ENCODE results near the gene TMTC2.

TMTC2 gene

DNA sequence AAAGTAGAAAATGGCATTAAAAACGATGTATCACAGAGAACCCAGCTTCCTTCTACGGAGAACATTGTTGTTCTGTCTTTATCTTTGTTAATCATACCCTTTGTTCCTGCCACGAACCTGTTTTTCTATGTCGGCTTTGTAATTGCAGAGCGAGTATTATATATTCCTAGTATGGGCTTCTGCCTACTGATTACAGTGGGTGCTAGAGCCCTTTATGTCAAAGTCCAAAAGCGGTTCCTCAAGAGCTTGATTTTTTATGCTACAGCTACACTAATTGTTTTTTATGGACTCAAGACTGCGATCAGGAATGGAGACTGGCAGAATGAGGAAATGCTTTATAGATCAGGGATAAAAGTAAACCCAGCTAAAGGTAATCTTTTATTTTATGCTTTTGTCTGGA lies 209.6 kb downstream of the TMTC2 start:
- no peak for DNase-seq

DNA sequence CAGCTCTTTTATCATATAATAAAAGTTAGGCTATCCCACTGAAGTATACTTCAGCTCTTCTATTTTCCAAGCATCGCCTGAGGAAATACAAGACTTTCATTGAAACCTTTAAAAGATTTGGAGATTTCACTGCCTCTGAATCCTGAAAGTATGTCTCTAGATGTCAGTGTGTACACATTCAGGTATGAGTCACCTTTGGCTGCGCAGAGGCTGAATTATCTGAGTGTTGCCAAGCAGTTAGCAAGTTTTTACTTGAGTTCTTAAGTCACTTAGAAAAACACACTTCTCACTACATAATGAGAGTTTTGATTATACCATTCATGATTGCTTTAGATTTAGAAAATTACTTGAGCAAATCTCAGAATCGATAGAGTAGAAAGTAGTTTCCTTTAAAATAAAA lies 210.3 kb downstream of the TMTC2 start:
- no peak for DNase-seq

DNA sequence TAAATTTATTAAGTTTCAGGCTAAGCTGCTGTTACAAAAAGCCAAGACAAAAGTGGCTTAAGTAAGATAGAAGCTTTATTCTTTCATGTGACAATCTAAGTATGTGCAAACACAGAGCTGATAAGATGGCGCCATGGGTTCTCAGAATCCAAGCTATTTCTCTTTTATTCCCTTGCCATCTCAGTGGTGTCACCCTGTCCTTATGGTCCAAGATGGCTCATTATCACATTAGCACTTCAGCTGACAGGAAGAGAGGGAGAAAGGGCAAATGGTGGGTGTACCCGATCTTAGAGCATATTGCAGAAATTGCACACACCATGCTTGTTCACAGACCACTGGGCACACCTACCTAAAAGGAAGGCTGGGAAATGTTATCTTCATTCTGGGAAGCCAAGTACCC lies 211.7 kb downstream of the TMTC2 start:
- DNase-seq, result no peak

DNA sequence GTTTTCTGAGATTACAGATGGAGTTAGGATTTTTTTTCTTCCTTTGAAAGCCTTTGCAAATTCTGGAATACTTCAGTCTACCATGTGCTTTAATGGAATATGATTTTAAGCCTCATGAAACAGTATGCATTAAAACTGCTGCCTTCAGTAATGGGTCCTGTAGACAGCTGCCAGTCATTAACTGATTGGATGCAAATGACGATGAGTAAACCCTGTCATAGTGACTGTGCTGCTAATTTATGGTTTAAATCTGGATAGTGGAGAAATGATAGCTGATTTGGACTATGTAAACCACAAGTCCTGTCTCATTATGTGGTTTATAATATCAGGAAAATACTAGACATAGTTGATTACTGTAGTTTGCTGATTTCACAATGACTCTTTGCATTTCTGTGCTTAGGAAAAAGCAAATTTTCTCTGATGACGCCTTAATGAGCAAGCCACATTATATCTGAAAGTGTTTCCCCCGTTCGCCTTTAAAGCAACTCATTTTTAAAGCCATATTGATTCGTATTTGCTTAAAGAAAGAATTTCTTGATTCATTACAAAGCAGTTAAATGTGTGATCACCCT lies 217.6 kb downstream of the TMTC2 start:
- no peak for DNase-seq

DNA sequence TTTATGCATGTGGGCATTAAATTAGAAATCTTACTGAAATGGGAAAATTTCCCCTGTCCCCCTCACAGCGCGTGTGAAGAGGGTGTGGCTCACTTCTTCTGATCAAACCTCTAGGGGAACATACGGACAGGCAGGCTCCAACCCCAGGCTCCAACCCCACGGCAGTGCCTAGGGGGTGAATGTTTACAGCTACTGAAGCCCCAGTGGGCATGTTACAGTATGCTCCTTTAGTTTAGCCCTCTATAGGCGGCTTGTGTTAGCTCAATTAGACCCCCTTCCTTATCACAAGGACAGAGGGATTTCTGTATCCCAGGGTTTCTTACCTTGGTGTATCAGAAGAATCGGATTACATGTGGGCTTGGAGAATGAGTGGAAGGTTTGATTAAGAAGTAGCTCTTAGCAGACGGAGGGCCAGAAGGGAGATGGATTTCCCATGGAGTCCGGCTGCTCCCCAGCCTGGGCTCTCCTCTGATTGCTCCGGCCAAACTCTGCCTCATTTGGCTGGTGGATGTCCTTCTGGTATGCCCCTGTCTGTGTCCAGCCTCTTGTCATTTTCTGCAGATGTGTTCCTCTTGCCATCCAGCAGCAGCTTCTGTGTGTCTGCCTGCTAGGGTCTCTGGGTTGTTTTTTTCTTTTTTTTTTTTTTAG lies 223.7 kb downstream of the TMTC2 start:
- DNase-seq, result no peak

DNA sequence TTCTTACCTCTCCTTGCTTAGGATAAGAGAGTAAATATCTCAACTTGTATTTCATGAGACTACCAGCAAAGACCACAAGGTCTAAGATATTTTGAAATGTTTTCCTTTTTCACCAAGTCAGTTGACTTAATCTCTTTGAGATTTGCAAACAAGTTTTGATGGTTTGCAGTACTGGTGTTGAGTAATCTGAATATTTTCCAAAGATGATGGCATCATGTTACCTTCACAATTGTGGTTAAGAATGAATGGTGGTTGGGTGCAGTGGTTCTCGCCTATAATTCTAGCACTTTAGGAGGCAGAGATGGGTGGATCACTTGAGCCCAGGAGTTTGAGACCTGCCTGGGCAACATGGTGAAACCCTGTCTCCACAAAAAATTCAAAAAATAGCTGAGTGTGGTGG lies 225.7 kb downstream of the TMTC2 start:
- no peak for DNase-seq

DNA sequence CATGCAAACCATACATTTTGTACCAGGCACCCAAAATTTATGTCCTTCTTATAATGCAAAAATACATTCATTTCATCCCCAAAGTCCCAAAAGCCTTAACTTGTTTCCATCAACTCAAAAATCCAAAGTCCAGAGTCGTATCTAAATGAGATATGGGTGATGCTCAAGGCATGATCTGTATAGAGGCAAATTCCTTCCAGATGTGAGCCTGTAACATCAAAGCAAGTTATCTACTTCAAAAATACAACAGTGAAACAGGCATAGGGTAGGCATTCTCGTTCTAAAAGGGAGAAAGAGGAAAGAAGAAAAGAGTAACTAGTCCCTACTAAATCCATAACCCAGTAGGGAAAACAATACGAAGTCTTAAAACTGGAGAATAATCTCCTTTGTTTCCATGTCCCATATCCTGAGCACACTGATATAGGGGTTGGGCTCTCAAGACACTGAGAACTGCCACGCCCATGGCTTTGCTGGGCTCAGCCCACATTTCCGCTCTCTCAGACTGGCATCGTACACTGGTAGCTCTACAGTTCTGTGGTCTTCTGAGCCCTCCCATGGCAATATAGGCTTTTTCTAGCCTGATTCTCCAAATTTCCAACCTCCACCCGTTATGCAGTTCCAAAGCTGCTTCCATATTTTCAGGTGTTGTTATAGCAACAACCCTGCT lies 232.8 kb downstream of the TMTC2 start:
- no peak for DNase-seq

DNA sequence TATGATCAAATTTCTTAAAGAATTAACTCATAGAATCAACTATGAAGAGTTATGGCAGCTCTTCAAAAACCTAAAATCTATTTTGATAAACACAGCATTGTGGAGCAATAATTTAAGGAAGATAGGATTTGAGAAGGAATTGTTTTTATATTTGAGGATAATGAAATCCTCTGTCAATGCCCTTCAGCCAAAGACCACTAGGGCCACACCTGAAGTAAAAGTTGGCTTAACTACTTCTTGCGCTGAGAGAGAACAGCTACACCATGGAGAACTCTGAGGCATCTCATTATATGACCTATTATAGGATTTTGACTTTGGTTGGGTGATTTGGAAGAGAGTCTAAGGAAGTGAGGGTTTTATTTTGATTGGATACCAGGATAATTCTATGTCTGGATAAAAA lies 237.2 kb downstream of the TMTC2 start:
- DNase-seq, result no peak

DNA sequence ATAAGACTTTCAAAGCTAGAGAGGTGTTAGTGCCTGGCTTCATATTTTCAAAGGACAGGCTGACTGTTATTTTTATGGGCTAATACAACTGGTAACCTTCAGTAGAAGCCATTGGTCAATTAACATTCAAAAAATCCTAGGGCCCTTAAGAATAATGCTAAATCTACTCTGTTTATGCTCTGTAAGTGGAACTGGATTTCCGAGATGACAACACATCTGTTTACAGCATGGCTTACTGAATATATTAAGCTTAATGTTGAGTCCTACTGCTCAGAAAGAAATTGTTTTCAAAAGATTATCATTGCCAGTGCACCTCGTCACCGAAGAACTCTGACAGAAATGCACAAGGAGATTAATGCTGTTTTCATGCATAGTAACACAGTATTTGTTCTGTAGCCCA lies 239.9 kb downstream of the TMTC2 start:
- no peak for DNase-seq

DNA sequence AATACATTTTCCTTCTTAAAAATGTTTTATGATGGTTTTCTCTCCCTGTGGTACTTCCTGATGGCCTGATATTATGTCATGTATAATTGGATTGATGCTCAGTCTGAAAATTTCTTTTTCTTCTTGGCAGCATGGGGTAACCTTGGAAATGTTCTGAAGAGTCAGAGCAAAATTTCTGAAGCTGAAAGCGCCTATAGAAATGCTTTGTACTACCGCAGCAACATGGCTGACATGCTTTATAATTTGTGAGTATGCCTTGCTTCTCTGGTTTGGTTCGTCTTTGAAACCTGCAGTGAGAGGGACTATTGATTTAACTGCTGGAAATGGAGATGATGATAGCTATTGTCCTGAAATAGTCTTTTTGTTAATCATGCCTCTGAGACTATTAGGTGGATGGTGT lies 243.6 kb downstream of the TMTC2 start:
- DNase-seq, result no peak

DNA sequence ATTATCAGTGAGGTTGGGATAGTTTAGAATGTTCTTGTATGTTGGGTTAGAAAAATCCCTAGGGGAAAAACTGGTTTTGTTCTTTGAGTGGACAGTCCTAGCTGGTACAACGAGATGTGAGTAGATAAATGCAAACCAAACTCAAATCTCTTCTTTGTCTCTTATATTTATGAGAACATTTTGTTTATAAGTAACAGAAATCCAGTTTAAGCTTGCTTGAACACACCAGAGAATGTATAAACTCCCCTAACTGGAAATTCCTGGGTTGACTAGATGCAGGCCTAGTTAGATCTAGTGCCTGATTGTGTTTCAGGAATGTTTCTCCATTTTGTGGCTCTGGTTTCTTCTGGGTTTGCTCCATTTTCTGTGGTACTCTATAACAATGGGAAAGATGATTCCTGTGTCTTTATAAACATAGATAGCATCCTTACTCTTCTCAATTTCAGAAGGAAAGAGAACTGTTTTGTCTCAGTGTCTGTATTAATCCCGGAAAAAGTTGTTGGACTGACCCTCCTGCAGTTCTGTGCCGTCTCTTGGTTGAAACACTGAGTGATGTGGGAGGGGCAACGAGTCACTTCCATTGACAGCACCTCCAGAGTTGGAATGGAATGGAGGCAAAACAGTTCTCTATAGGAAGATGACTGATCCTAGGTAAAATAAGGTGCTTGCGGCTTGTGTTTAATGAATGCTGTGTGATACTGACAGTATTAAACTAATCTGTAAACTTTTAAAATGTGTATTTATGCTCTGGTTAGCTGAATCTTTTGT lies 244.8 kb downstream of the TMTC2 start:
- no peak for DNase-seq

DNA sequence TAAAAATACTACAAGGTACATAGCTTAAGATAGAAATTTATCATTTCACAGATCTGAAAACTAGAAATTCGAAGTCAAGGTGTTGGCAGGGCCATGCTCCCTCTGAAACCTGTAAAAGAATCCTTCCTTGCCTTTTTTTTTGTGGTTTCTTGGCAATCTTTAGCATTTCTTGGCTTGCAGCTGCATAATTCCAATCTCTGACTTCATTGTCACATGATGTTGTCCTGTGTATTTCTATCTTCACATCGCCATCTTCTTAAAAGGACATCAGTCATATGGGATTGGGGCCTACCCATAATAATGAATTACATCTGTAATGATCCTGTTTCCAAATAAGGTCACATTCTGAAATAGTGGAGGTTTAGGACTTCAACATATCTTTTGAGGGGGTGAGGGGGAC lies 250.4 kb downstream of the TMTC2 start:
- no peak for DNase-seq

DNA sequence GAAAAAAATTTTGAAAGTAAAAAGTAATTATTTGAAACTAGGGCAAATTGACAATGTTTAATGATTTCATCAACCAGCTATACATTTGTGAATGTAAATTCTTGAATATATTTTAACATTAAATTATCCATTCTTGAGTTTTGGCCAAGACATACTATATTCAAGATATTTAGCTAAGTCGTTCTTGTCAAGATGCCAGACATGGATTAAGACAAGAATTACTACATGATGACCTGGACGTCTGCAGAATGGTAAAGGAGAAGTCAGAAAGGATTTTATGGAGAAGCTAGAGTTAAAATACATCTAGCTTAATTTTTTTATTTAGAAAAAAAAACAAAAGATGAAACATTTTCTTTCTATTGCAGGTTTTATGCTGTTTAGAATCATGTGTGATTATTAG lies 255.8 kb downstream of the TMTC2 start:
- DNase-seq, result no peak

DNA sequence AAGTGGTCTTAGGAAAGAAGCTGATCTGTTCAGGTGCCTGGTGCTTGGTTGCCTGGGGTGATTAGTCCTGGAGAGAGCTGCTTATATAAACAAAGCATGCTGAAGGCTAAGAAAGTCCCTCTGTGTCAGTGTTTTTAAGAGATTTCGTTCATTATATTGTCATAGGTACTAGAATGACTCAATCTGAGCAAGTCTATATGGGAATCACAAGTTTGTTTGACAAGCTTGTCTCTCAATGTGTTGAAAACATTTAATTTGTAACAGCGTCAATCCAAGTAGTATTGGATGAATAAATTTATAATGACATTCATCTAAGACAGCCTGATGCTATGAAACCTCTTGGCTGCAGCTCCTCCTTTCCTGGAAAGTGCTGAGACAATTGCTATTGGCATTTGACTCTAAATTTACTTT lies 256.3 kb downstream of the TMTC2 start:
- DNase-seq, result no peak

DNA sequence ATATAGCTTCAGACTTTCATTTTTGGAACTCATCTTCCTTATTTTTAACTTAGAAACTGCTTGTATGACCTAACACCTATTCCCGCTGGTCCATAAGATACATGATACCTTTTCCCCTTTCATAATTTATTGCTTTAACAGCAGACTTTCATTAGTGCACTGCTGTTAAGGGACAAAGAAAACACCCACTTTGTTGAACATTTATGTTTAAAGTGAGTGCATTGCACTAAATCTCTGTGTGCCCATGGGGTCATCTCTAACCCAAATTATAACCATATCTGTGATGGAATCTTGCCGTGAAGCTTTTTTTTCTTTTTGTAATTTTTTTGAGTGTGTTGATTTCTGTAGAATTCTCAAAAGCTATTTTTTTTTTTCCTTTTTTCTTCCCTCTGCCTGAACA lies 261.8 kb downstream of the TMTC2 start:
- DNase-seq, result no peak

DNA sequence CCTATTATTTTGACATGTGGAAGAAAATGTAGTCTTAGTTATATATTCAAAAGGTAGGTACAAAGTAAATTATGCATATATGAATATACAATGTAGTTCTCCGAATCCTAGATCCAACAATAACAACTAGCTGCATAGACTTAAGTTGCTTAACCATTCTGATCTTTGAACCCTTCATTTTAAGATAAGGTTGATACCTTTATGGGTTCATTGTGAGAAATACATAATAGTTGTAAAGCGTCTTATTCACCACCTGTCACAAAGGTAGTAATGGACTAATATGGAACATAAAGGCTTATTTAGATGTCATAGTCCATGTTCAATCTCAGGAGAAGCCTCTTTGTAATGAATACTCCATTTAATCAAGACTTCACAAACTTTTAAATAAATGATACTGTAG lies 263.6 kb downstream of the TMTC2 start:
- DNase-seq, result no peak

DNA sequence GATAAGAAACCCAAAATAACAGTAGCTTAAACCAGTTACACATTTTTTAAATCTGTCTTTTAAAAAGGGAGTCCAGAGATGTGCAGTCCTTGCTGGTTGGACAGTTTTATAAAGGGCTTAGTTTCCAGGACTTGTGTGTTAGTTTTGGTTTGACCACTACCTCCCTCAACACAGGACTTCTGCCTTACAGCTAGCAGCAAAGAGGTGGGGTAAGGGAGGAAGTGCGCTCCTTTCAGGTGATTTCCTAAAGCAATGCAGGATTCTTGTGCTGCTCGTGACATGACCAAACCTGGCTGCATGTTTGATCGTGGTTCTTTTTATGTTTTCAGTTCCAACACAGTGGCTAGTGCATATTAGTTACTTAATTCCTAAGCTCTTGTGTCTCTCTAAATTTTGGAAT lies 266.2 kb downstream of the TMTC2 start:
- no peak for DNase-seq

DNA sequence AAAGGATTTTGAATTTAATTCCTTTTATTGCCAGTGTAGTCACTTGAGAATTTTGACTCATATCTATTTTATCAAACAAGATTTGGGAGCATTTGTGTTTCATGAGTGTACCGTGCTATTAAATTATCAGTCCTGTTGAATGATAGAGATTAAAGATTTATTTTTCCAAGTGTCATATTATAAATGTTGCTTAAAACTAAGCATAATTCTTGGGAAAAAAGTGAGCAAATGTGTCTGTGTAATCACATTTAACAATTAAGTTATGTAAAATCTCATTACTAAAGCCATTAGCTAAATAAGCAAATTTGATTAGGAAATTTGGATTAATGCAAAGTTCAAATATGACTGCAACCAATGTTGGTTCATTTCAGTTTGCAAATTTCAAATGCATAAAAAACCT lies 266.7 kb downstream of the TMTC2 start:
- DNase-seq, result no peak

DNA sequence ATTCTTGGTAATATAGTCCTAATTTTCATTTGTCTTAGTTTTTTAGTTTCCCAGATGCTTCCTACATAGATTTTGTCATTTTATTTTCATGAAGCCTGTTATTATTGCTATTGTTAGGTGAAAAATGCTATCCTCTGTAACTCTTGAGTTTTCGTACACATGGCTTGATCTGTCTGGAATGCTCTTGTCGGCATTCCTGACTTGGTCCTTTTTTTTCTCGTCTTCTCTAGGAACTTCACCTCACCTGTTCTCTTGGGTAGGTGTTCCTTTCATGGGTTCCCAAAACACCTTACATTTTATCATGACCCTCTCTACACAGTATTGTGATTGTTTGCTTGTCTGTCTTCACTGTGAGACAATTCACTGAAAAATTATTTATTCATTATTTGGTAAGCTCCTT lies 267.4 kb downstream of the TMTC2 start:
- no peak for DNase-seq

DNA sequence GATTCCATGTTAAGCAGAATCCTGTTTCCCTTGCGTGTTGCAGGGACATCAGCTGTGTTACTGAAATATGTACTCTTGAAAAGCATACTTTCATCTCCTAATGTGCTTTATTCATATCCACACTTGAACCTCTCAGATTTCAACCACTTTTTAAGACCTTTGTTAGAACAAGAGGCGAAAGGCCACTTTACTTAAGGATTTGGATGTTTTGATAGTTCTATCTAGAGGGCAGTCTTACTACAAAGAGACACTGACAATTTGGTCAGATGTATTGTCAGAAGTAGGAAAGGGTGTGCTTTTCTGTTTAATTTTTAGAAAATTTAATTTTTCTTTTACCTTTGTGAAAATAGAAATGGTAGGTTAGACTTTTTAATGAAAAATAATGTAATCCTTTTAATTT lies 267.9 kb downstream of the TMTC2 start:
- DNase-seq, result no peak

DNA sequence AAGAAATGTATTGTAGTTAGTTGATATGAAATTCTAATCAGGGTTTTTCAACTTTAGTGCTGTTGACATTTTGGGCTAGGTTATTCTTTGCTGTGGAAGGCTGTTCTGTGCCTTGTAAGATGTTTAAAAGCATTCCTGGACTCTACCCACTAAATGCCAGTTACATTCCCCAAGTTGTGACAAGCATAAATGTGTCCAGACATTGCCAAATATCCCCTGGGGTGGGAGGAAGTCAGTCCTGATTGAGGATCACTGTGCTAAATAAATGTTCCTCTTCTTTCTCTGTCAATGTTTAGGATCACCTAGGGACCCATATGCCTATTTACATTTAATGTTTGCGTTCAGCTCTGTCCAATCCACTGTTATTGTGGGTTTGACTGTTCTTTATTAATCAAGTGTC lies 268.3 kb downstream of the TMTC2 start:
- DNase-seq, result no peak

DNA sequence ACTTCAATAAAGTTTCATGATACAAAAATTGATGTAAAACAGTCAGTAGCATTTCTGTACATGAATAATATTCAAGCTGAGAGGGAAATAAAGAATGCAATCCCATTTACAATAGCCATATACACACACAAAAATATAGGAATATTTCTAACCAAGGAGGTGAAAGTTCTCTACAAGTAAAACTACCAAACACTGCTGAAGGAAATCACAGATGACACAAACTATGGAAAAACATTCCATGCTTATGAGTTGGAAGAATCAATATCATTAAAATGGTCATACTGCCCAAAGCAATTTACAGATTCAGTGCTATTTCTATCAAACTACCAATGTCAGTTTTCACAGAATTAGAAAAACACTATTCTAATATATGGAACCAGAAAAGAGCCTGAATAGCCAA lies 272.3 kb downstream of the TMTC2 start:
- no peak for DNase-seq

DNA sequence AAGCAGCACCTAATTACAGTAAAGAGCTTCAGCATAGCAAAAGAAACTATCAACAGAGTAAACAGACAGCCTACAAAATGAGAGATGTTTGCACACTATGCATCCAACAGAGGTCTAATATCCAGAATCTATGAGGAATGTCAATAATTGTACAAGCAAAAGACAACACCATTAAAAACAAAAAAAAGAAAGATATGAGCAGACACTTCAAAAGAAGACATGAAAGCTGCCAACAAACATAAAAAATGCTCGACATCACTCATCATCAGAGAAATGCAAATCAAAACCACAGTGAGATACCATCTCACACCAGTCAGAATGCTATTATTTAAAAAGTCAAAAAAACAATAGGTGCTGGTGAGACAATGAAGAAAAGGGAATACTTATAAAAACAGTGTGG lies 273.1 kb downstream of the TMTC2 start:
- no peak for DNase-seq

DNA sequence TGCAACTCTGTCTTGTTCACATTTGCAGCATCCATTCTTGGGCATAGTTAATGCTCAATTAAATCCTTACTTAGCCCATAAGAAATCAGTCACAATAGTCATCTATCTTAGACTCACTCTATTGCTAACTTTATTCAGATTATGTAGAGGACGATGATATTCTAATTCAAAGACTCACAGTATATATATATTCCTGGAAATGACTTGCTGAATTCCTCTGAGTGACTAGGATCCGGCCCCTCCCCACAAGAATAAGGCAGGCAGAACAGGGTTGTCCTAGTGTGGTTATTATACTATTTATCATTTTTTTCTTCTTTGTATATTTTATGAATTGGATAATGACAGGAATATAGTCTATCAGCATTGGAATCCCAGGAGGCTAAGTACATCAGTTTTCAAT lies 275.1 kb downstream of the TMTC2 start:
- no peak for DNase-seq
